BE2C (cell line): Measurements from ENCODE around the gene SPINT3. TPM values are rescaled to one million over a fixed set of nuclear protein-coding genes. Genes with fewer than 3 reads are reported as not detected.

Experiments
- DNase-seq: peaks from one replicate; pipeline ENCODE4 v3.0.0-alpha.2; 2020
- H3K27me3 ChIP-seq: fragments of 250-450 bp; sonication (Bioruptor Pico); 2 replicates; pipeline ENCODE4 v1.5.1; 2020; ENCODE audit warnings: mild to moderate bottlenecking
- H3K36me3 ChIP-seq: fragments of 250-450 bp; sonication (Bioruptor Pico); 2 replicates; pipeline ENCODE4 v1.5.1; 2020; ENCODE audit warnings: mild to moderate bottlenecking
- H3K4me1 ChIP-seq: fragments of 250-450 bp; sonication (Bioruptor Pico); 2 replicates; pipeline ENCODE4 v1.5.1; 2020
- H3K4me3 ChIP-seq: 2 replicates; pipeline ENCODE4 v1.5.1; 2011; ENCODE audit warnings: low read depth, low read length
- H3K9me3 ChIP-seq: fragments of 250-450 bp; sonication (Bioruptor Pico); 2 replicates; pipeline ENCODE4 v1.5.1; 2020
- CTCF ChIP-seq: IDR thresholded peaks from 2 replicates; pipeline ENCODE4 v1.5.1; 2012; ENCODE audit warnings: mild to moderate bottlenecking, low read depth, low read length
- polyA plus RNA-seq: library from polyadenylated mRNA; unstranded; fragments of >200 nt; gene quantifications from one replicate; pipeline ENCODE4 v1.2.1, GENCODE V29; 2012; ENCODE audit warnings: low read depth, missing spikeins; ENCODE audit not compliant: insufficient read length, insufficient read depth

The SPINT3 gene, protein sequence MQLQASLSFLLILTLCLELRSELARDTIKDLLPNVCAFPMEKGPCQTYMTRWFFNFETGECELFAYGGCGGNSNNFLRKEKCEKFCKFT
- polyA plus RNA-seq = not detected

DNA sequence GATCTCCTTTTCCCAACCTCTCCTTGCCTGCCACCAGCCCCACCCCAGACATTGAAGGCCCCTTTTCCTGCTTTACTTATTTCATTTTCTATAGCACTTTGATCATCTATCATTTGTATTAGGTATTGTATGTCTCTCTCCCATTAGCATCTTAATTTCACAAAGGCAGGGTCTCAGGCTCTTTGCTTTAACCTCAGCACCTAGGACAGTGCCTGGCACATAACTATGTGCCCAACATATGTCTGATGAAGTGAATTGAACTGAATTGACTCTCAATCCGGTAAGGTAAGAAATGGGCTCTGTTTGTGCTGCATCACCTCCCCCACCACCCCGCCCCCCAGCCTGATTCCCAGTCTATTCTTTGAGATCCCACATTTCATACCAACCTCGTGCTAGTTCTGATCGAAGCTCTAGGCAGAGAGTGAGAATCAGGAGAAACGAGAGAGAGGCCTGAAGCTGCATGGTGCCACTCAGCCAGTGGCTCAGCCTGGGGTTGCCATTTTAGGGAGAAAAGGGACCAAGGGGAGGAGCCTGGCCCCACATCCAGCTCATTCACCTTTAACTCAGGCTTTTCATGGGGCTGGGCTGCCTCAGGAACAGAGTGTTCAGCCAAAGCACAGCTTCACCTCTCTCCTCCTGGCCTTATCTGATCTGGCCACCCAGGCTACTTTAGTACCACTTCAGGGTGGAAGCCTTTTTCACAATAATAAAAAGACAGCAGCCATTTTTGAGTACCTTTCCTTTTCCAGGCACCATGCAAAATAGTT is at the start of gene SPINT3:
SPINT3 (minus strand) TSS at position 476 of the 767 bp plus-strand sequence; CDS start at position 462, 14 bp downstream.
- H3K27me3 ChIP-seq = no peaks in the 10 kb centered on the region; the same call in 1 of the 2 replicates

GRCh38 chr20:45564760-45565276 is 49.4 kb upstream of the SPINT3 start:
- H3K4me3 ChIP-seq = no peak overlapping the region
- no peak for TF ChIP-seq CTCF
- peaks cover 11% of the 10 kb centered on the region for H3K27me3 ChIP-seq
- no peaks in the 10 kb centered on the region for H3K9me3 ChIP-seq
- no peak for DNase-seq
- H3K4me1 ChIP-seq = no peaks in the 10 kb centered on the region
- no peaks in the 10 kb centered on the region for H3K36me3 ChIP-seq

More for the DNA sequence above, at the start of gene SPINT3:
- no peaks in the 10 kb centered on the region for H3K9me3 ChIP-seq
- DNase-seq = no peak
- no peak for TF ChIP-seq CTCF
- H3K36me3 ChIP-seq = no peaks in the 10 kb centered on the region
- H3K4me1 ChIP-seq = no peaks in the 10 kb centered on the region
- H3K4me3 ChIP-seq = no peak within 1 kb of the TSS

- no peak overlapping the region for H3K4me3 ChIP-seq
- peaks cover 15% of the 10 kb centered on the region for H3K27me3 ChIP-seq
Measured at GRCh38 chr20:45555198-45555597, 39.8 kb upstream of the SPINT3 start.

DNA sequence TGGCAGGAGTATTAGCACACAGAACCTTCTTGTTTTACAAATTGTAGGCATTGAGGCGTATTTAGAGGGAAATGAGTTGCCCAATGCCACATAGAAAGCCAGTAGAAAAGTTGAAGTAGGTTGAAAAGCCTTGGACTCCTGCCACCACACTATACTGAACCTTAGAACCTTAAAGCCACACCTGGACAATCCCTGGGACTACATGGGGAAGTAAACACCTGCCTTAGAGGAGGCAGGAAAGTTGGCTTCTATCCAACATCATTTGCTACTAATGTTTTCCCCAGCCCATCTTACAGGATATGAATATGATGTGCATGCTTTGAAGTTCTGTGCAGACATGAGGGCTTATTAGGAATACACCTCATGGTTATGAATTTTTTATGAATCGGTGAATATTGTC is 37.0 kb upstream of the SPINT3 start:
- no peaks in the 10 kb centered on the region for H3K36me3 ChIP-seq

More at GRCh38 chr20:45555198-45555597, 39.8 kb upstream of the SPINT3 start:
- no peak for DNase-seq
- TF ChIP-seq CTCF = no peak
- Histone ChIP-seq H3K36me3 (no peaks in the 10 kb centered on the region), H3K9me3 (no peaks in the 10 kb centered on the region), H3K4me1 (no peaks in the 10 kb centered on the region)

DNA sequence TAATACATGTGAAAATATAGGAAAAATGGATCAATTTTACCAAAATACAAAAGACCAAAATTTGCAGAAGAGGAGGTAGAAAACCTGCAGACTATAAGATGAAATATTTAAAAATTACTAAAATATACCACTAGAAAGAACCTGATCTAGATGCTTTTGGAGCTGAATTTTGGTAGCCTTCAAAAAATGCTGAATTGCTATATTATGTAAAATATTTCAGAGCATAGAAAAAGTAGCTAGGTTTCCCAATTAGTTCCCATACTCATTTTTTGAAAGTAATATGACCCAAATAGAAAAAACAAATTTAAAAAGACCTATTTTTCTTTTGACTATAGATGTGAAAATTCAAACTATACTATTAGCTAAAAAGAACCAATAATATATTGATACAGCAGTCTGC is 35.3 kb upstream of the SPINT3 start:
- no peak for TF ChIP-seq CTCF
- 0 out of 2 replicates have a peak, but pooled peaks cover 3% of the 10 kb centered on the region for H3K27me3 ChIP-seq
- no peaks in the 10 kb centered on the region for H3K36me3 ChIP-seq
- DNase-seq = no peak
- H3K4me1 ChIP-seq = no peaks in the 10 kb centered on the region
- H3K9me3 ChIP-seq = no peaks in the 10 kb centered on the region
- no peak overlapping the region for H3K4me3 ChIP-seq

More for the DNA sequence above, 37.0 kb upstream of the SPINT3 start:
- Histone ChIP-seq H3K9me3 (no peaks in the 10 kb centered on the region), H3K4me3 (no peak overlapping the region), H3K27me3 (peaks cover 3% of the 10 kb centered on the region; the same call in 1 of the 2 replicates), H3K4me1 (no peaks in the 10 kb centered on the region)
- no peak for DNase-seq
- no peak for TF ChIP-seq CTCF

GRCh38 chr20:45548410-45548809 is 33.0 kb upstream of the SPINT3 start:
- Histone ChIP-seq H3K4me1 (no peaks in the 10 kb centered on the region), H3K36me3 (no peaks in the 10 kb centered on the region), H3K9me3 (no peaks in the 10 kb centered on the region), H3K27me3 (no peaks in the 10 kb centered on the region), H3K4me3 (no peak overlapping the region)
- no peak for TF ChIP-seq CTCF
- no peak for DNase-seq
